Lower lobe of right lung (tissue), 2 donors: ENCODE data around the gene B4GALNT1. TPM values are rescaled to one million over a fixed set of nuclear protein-coding genes. Genes with fewer than 3 reads are reported as not detected.
"Not testable (repeated sequence)": the region's sequence is repeated elsewhere in the genome, so short reads cannot be mapped to it uniquely, and the experiment has no call there.

Source experiments
- ATAC-seq, 2 donors: fragments of 200-7000 bp; cut with Tn5 transposase; one replicate each; pipeline ENCODE4 v1.9.1; 2020 to 2022; ENCODE audit warnings: mild to moderate bottlenecking in 2 of 2, moderate library complexity in 2 of 2
- DNase-seq: peaks from one replicate; pipeline ENCODE4 v3.0.0-alpha.2; 2020
- H3K27ac ChIP-seq: fragments of 200-600 bp; one replicate; pipeline ENCODE4 v1.8.0; 2022
- H3K27me3 ChIP-seq: fragments of 200-600 bp; one replicate; pipeline ENCODE4 v1.8.0; 2022; ENCODE audit warnings: low read depth
- H3K36me3 ChIP-seq: fragments of 200-600 bp; one replicate; pipeline ENCODE4 v1.8.0; 2022; ENCODE audit warnings: mild to moderate bottlenecking
- H3K4me1 ChIP-seq: fragments of 200-600 bp; one replicate; pipeline ENCODE4 v1.8.0; 2022
- H3K4me3 ChIP-seq: fragments of 200-600 bp; one replicate; pipeline ENCODE4 v1.8.0; 2022; ENCODE audit warnings: mild to moderate bottlenecking
- H3K9me3 ChIP-seq: fragments of 200-600 bp; one replicate; pipeline ENCODE4 v1.8.0; 2022
- CTCF ChIP-seq: fragments of 200-600 bp; IDR thresholded peaks from one replicate; pipeline ENCODE4 v1.8.0; 2022; ENCODE audit warnings: antibody characterized with exemption, mild to moderate bottlenecking
- intact Hi-C: fragments of 100-400 bp; cut with DNase I; formaldehyde crosslinking; loops from one replicate; pipeline ENCODE4 v1.11.0; 2022
- total RNA-seq: library from RNA; stranded (reverse); fragmentation: NEBNext Ultra II Directional; extraction: Animal tissue kit (Norgen Biotek cat#: 25700); gene quantifications from one replicate; pipeline ENCODE4 v1.2.1, GENCODE V29; 2021
- donor health status: DM: no; HTN: yes; CAD: no; lungs with severe emphysema.

The B4GALNT1 gene
- total RNA-seq, 1 donor from 2014 or later: 0.89 TPM

DNA sequence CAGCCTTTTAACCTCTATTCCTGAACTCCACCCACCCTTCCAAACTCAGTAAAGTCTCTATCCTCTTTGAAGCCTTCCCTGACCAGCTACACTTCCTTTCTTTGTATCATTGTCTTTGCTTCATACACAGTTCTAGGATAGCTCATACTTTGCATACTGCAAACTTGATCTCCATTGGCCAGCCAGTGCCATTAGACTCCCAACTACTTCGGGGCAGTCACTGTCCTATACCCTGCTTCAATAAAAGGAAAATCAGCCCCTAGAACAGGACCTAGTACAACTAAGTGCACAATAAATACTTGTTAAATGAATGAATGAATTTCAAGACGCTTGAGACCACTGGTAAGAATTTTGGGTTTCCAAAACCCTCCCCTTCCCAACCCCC lies 42.5 kb downstream of the B4GALNT1 start:
- DNase-seq (no peak), ATAC-seq (no peak)
- no peaks in the 10 kb centered on the region for H3K9me3 ChIP-seq
- peak overlapping the region; percentile 89 for H3K4me3 ChIP-seq
- peaks cover 26% of the 10 kb centered on the region for H3K4me1 ChIP-seq
- peaks cover 5% of the 10 kb centered on the region for H3K27me3 ChIP-seq
- intact Hi-C loops: no loop called here
- peaks cover 14% of the 10 kb centered on the region for H3K36me3 ChIP-seq
- H3K27ac ChIP-seq: peak overlapping the region; percentile 80
- TF ChIP-seq CTCF: no peak

GRCh38 chr12:57588951-57589610 lies 43.9 kb downstream of the B4GALNT1 start:
- not testable (repeated sequence) for H3K27ac ChIP-seq, H3K36me3 ChIP-seq, ATAC-seq, H3K9me3 ChIP-seq, H3K27me3 ChIP-seq, H3K4me3 ChIP-seq, DNase-seq
- intact Hi-C loops: loop anchor here (10.0 kb wide), 1 partner anchor 46 kb away; the partner anchor contains the start of gene B4GALNT1
- H3K4me1 ChIP-seq: peaks cover 26% of the 10 kb centered on the region

GRCh38 chr12:57586832-57587429 lies 46.1 kb downstream of the B4GALNT1 start:
- Histone ChIP-seq H3K4me3 (no peak overlapping the region), H3K27me3 (peaks cover 5% of the 10 kb centered on the region), H3K9me3 (no peaks in the 10 kb centered on the region), H3K27ac (no peak overlapping the region), H3K36me3 (no peaks in the 10 kb centered on the region), H3K4me1 (peaks cover 11% of the 10 kb centered on the region)
- no peak for ATAC-seq
- TF ChIP-seq CTCF: no peak
- no peak for DNase-seq
- intact Hi-C loops: loop anchor here (10.0 kb wide), 1 partner anchor 48 kb away; the partner anchor contains the start of gene B4GALNT1

DNA sequence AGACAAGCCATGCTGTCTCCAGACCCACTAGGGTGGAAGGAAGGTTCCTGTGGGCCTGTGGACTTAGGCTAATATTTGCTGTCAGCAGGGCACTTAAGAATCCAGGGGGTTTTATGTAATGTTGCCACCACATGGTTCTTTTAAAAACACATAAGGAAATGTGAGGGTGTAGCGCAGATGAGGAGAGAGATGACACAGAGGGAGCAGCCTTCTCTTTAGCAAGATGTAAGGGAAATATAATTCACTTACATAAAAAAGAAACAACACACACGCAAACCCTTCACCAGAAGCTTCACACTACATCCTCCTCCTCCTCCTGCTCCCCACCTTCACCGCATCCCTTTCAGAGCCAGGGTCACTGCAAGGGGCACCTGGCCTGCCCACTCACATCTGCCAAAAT lies 46.9 kb downstream of the B4GALNT1 start:
- no peak for ATAC-seq
- H3K9me3 ChIP-seq: no peaks in the 10 kb centered on the region
- no peak overlapping the region for H3K4me3 ChIP-seq
- no peak for DNase-seq
- H3K36me3 ChIP-seq: no peaks in the 10 kb centered on the region
- TF ChIP-seq CTCF: no peak
- intact Hi-C loops: loop anchor here (10.0 kb wide), 1 partner anchor 49 kb away; the partner anchor contains the start of gene B4GALNT1
- H3K4me1 ChIP-seq: peaks cover 6% of the 10 kb centered on the region
- peaks cover 5% of the 10 kb centered on the region for H3K27me3 ChIP-seq
- H3K27ac ChIP-seq: no peak overlapping the region

GRCh38 chr12:57585156-57585555 lies 47.8 kb downstream of the B4GALNT1 start:
- no peak overlapping the region for H3K27ac ChIP-seq
- peaks cover under 1% of the 10 kb centered on the region for H3K4me1 ChIP-seq
- no peak for TF ChIP-seq CTCF
- peaks cover 5% of the 10 kb centered on the region for H3K27me3 ChIP-seq
- no peaks in the 10 kb centered on the region for H3K36me3 ChIP-seq
- no peak overlapping the region for H3K4me3 ChIP-seq
- DNase-seq (no peak), ATAC-seq (no peak)
- H3K9me3 ChIP-seq: no peaks in the 10 kb centered on the region
- intact Hi-C loops: loop anchor here (10.0 kb wide), 1 partner anchor 50 kb away; the partner anchor contains the start of gene B4GALNT1

DNA sequence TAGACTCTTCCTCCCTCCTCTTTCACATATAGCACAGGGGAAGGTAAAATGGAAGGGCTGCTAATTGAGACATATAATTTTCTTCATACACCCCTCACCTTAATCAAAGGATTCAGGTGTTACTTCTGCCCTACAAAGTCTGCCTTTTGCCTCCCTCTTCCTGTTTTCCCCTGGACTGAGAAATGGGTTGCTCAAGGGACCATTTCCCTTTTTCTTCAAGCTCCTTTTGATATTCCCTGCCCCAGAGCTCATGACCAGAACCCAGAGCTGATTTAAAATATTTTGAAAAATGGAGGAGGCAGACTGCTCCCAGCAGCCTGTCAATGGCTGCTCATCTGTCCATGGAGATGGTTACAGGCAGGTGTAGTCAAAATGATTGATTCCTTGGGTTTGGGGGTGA lies 48.3 kb downstream of the B4GALNT1 start:
- ATAC-seq (peak in 1 of 2 donors; percentile 34), DNase-seq (no peak)
- H3K27me3 ChIP-seq: peaks cover 5% of the 10 kb centered on the region
- TF ChIP-seq CTCF: no peak
- H3K36me3 ChIP-seq: no peaks in the 10 kb centered on the region
- no peaks in the 10 kb centered on the region for H3K4me1 ChIP-seq
- H3K4me3 ChIP-seq: no peak overlapping the region
- no peak overlapping the region for H3K27ac ChIP-seq
- H3K9me3 ChIP-seq: no peaks in the 10 kb centered on the region
- intact Hi-C loops: loop anchor here (10.0 kb wide), 1 partner anchor 50 kb away; the partner anchor contains the start of gene B4GALNT1
